Measurements from ENCODE around the gene MYMK.

MYMK gene

DNA sequence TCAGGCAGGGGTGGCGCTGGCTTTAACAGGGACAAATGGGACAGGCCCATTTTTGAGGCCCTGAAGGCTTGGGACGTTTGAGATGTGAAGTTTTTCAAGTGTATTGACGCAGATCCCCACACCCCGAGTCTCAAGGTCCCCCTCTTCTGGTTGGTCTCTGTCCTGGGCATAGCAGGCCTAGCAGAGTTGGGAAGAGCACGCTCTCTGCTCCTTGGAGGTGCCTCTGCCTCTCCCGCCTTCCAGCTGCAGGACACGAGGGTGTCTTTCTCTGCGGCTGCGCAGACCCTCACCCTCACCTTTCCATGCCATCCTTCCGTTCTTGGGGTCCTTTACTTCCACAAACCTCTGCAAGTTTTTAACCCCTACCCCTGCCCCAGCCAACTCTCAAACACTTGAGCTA lies 28.4 kb upstream of the MYMK start:
- Mint-ChIP-seq H3K4me1 (peaks cover 5% of the 10 kb centered on the region), H3K9me3 (no peaks in the 10 kb centered on the region), H3K4me3 (no peak overlapping the region), H3K36me3 (ENCODE audit: insufficient read depth) (no peaks in the 10 kb centered on the region), H3K27ac (ENCODE audit: low read depth) (no peak overlapping the region), H3K27me3 (peaks cover 55% of the 10 kb centered on the region)
- DNase-seq (ENCODE audit: low spot score in 2 of 2): no peak
- ATAC-seq (replicated peaks; ENCODE audit: extremely low read depth, poor library complexity, severe bottlenecking): no peak

GRCh38 chr9:133552236-133552635 lies 27.5 kb upstream of the MYMK start:
- H3K27ac Mint-ChIP-seq (ENCODE audit: low read depth): no peak overlapping the region
- ATAC-seq (replicated peaks; ENCODE audit: extremely low read depth, poor library complexity, severe bottlenecking): no peak
- H3K4me3 Mint-ChIP-seq: no peak overlapping the region
- no peaks in the 10 kb centered on the region for H3K36me3 Mint-ChIP-seq (ENCODE audit: insufficient read depth)
- DNase-seq (ENCODE audit: low spot score in 2 of 2): no peak
- H3K9me3 Mint-ChIP-seq: no peaks in the 10 kb centered on the region
- H3K27me3 Mint-ChIP-seq: peaks cover 55% of the 10 kb centered on the region
- no peaks in the 10 kb centered on the region for H3K4me1 Mint-ChIP-seq

- H3K9me3 Mint-ChIP-seq: no peaks in the 10 kb centered on the region
- no peak overlapping the region for H3K4me3 Mint-ChIP-seq
- no peak for DNase-seq (ENCODE audit: low spot score in 2 of 2)
- no peaks in the 10 kb centered on the region for H3K36me3 Mint-ChIP-seq (ENCODE audit: insufficient read depth)
- H3K4me1 Mint-ChIP-seq: no peaks in the 10 kb centered on the region
- H3K27me3 Mint-ChIP-seq: peaks cover 57% of the 10 kb centered on the region
- ATAC-seq (replicated peaks; ENCODE audit: extremely low read depth, poor library complexity, severe bottlenecking): no peak
- no peak overlapping the region for H3K27ac Mint-ChIP-seq (ENCODE audit: low read depth)
Measured at GRCh38 chr9:133551446-133551845, 26.7 kb upstream of the MYMK start.

GRCh38 chr9:133547116-133547515 lies 22.4 kb upstream of the MYMK start:
- Mint-ChIP-seq H3K36me3 (ENCODE audit: insufficient read depth) (no peaks in the 10 kb centered on the region), H3K27me3 (peaks cover 33% of the 10 kb centered on the region), H3K4me1 (no peaks in the 10 kb centered on the region), H3K4me3 (no peak overlapping the region), H3K9me3 (no peaks in the 10 kb centered on the region), H3K27ac (ENCODE audit: low read depth) (no peak overlapping the region)
- no peak for DNase-seq (ENCODE audit: low spot score in 2 of 2)
- ATAC-seq (replicated peaks; ENCODE audit: extremely low read depth, poor library complexity, severe bottlenecking): no peak

DNA sequence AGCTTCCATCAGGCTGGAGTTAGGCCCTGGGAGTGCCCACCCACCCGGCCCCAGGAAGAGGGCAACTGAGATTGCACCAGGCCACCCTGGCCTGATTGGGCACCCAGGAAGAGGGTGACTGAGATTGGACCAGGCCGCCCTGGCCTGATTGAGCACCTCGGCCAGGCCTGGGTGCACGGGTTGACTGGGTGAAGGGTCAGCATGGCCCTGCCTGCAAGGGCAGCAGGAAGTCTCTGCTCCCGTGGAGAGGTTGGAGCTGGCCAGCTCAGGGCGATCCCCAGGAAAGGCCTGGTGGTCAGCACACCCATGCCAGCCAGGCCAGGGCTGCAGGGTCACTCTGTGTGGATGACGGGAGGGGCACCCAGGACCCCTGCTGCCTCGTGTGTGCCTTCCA lies 21.5 kb upstream of the MYMK start:
- Mint-ChIP-seq H3K4me3 (no peak overlapping the region), H3K4me1 (no peaks in the 10 kb centered on the region), H3K9me3 (no peaks in the 10 kb centered on the region), H3K27me3 (peaks cover 31% of the 10 kb centered on the region), H3K36me3 (ENCODE audit: insufficient read depth) (peaks cover 3% of the 10 kb centered on the region), H3K27ac (ENCODE audit: low read depth) (no peak overlapping the region)
- no peak for DNase-seq (ENCODE audit: low spot score in 2 of 2)
- no peak for ATAC-seq (replicated peaks; ENCODE audit: extremely low read depth, poor library complexity, severe bottlenecking)

DNA sequence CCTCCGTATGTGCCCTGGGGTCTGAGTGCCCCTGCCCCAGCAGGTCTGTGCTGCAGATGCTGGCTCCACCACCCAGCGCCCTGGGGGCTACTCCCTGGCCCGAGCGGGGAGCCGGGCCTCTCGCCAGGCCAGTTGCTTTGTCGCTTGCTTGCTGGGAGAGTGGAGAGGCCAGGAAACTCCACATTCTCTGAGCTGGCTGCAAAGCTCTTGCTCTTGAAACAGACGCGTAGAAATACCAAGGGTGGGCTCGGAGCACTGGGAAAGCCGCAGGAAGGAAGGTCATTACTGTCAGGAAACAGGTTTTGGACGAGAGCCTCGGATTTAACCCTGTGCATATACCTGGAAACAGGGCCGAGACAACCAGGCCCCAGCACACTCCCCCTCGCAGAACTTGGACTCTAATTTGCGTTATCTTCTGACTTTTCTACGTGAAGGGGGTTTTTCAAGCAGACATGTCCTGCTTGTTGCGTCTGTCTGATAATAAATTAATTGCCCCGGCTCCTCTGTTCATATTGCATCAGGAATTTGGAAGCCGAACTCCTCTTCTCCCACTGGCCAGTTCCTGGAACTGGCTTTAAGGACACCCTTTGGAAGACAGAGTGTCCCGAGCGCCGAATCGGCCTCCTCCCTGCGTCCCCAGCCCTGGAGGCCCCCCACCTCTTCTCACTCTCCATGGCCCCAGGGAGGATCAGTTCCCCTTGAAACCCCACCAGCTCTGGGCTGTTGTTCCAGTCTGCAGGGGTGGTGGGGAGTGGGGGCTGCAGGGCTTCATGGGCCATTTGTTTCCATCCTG lies 20.9 kb upstream of the MYMK start:
- ATAC-seq (replicated peaks; ENCODE audit: extremely low read depth, poor library complexity, severe bottlenecking) (no peak), DNase-seq (ENCODE audit: low spot score in 2 of 2) (no peak)
- Mint-ChIP-seq H3K4me3 (no peak overlapping the region), H3K27me3 (peaks cover 25% of the 10 kb centered on the region), H3K9me3 (no peaks in the 10 kb centered on the region), H3K36me3 (ENCODE audit: insufficient read depth) (peaks cover 3% of the 10 kb centered on the region), H3K4me1 (no peaks in the 10 kb centered on the region), H3K27ac (ENCODE audit: low read depth) (no peak overlapping the region)

GRCh38 chr9:133543772-133544467 lies 19.2 kb upstream of the MYMK start:
- H3K4me1 Mint-ChIP-seq: no peaks in the 10 kb centered on the region
- H3K9me3 Mint-ChIP-seq: no peaks in the 10 kb centered on the region
- no peak overlapping the region for H3K27ac Mint-ChIP-seq (ENCODE audit: low read depth)
- peaks cover 3% of the 10 kb centered on the region for H3K36me3 Mint-ChIP-seq (ENCODE audit: insufficient read depth)
- H3K27me3 Mint-ChIP-seq: peaks cover 25% of the 10 kb centered on the region
- ATAC-seq (replicated peaks; ENCODE audit: extremely low read depth, poor library complexity, severe bottlenecking): no peak
- H3K4me3 Mint-ChIP-seq: no peak overlapping the region
- DNase-seq (ENCODE audit: low spot score in 2 of 2): no peak

DNA sequence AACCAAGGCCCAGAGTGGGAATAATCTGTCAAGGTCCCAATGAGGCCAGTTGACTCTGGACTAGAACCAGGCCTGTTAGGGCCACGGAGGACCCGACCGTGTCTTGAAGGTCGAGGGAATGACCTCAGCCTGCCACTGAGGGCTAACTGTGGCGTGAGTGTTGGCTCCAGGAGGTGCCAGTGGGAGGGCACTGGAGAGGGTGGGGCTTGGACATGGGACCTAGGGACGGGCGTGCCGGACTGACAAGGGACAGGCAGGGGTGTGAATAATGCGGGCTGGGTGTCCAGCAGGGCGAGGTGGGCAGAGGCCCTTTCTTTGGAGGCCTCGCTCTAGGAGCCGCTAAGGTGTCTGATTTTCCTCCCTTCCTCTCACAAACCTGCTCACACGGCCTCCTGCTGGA lies 17.2 kb upstream of the MYMK start:
- ATAC-seq (replicated peaks; ENCODE audit: extremely low read depth, poor library complexity, severe bottlenecking) (no peak), DNase-seq (ENCODE audit: low spot score in 2 of 2) (no peak)
- Mint-ChIP-seq H3K4me3 (no peak overlapping the region), H3K4me1 (no peaks in the 10 kb centered on the region), H3K9me3 (no peaks in the 10 kb centered on the region), H3K27ac (ENCODE audit: low read depth) (no peak overlapping the region), H3K36me3 (ENCODE audit: insufficient read depth) (peaks cover 3% of the 10 kb centered on the region), H3K27me3 (peaks cover 15% of the 10 kb centered on the region)

- Mint-ChIP-seq H3K27me3 (peaks cover 22% of the 10 kb centered on the region), H3K4me1 (no peaks in the 10 kb centered on the region), H3K27ac (ENCODE audit: low read depth) (no peak overlapping the region), H3K9me3 (no peaks in the 10 kb centered on the region), H3K36me3 (ENCODE audit: insufficient read depth) (peaks cover 3% of the 10 kb centered on the region), H3K4me3 (no peak overlapping the region)
- ATAC-seq (replicated peaks; ENCODE audit: extremely low read depth, poor library complexity, severe bottlenecking) (no peak), DNase-seq (ENCODE audit: low spot score in 2 of 2) (no peak)
Measured at GRCh38 chr9:133540698-133541025, 15.9 kb upstream of the MYMK start.

- ATAC-seq (replicated peaks; ENCODE audit: extremely low read depth, poor library complexity, severe bottlenecking): no peak
- DNase-seq (ENCODE audit: low spot score in 2 of 2): no peak
- Mint-ChIP-seq H3K27ac (ENCODE audit: low read depth) (no peak overlapping the region), H3K4me1 (no peaks in the 10 kb centered on the region), H3K4me3 (no peak overlapping the region), H3K9me3 (no peaks in the 10 kb centered on the region), H3K27me3 (peaks cover 27% of the 10 kb centered on the region), H3K36me3 (ENCODE audit: insufficient read depth) (peaks cover 3% of the 10 kb centered on the region)
Measured at GRCh38 chr9:133539991-133540697, 15.4 kb upstream of the MYMK start.

DNA sequence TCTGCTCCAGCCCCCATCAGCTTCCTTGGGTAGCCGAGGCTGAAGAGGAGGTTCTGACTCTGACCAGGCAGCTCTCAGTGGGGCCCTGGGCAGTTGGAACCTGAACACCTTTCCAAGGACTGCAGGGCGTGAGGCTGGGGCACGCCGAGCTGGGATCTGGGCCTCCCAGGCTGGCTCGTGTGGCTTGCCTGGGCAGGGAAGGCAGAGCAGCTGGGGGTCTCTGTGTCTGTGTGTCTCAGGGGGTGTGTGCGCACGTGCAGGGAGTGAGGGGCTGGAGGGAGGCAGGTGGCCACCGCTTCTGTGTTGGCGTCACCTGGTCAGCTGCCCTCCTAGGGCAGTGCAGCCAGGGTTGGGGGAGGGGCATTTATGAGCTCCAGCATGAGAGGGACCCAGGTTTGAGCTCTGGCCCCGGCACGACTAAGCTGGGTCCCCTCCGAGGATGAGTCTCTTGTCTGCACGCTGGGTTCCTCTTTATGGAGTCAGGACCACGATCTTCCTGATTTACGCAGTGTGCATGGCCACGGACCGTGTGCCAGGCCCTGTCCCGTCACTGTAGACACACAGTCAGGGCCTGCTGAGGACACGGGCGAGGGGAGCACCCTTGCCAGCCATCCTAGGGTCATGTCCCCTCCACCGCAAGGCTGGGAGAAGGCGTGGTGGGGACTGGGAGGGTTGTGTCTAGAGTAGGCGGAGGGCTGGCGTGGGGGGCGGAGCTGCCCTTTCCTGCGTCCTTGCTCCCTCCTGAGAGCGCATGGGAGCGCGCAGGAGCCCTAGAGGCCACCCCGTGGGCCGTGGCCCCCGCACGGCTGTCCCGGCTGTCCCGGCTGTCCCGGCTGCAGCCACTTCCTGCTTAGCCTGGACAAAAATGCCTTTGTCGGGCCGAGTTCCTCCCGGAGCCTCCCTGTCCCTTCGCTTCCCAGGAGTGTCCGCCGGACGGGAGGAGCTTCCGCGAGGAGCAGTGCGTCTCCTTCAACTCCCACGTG lies 14.4 kb upstream of the MYMK start:
- peaks cover 31% of the 10 kb centered on the region for H3K27me3 Mint-ChIP-seq
- H3K36me3 Mint-ChIP-seq (ENCODE audit: insufficient read depth): peaks cover 3% of the 10 kb centered on the region
- no peak for ATAC-seq (replicated peaks; ENCODE audit: extremely low read depth, poor library complexity, severe bottlenecking)
- no peaks in the 10 kb centered on the region for H3K9me3 Mint-ChIP-seq
- H3K27ac Mint-ChIP-seq (ENCODE audit: low read depth): no peak overlapping the region
- DNase-seq (ENCODE audit: low spot score in 2 of 2): no peak
- no peak overlapping the region for H3K4me3 Mint-ChIP-seq
- H3K4me1 Mint-ChIP-seq: no peaks in the 10 kb centered on the region

DNA sequence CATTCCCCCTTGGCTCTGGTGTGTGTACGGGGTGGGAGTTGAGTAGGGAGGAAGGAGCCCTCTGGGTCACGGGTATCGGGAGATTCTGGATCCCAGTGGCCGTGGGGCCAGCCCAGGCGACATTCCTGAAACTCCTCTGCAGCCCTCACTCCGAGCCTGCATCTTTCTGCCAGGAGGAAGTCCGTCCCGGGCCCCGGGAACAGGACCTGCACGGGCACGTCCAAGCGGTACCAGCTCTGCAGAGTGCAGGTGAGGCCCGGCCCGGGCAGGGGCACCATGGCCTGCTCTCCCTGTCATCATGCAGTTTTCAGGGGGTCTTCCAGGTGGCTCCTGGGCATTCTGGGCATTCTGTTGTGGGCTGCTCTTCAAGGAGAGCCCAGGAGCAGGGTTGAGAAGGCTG lies 13.4 kb upstream of the MYMK start:
- peaks cover 40% of the 10 kb centered on the region for H3K27me3 Mint-ChIP-seq
- no peaks in the 10 kb centered on the region for H3K9me3 Mint-ChIP-seq
- no peak overlapping the region for H3K4me3 Mint-ChIP-seq
- H3K4me1 Mint-ChIP-seq: no peaks in the 10 kb centered on the region
- ATAC-seq (replicated peaks; ENCODE audit: extremely low read depth, poor library complexity, severe bottlenecking) (no peak), DNase-seq (ENCODE audit: low spot score in 2 of 2) (no peak)
- peaks cover 3% of the 10 kb centered on the region for H3K36me3 Mint-ChIP-seq (ENCODE audit: insufficient read depth)
- H3K27ac Mint-ChIP-seq (ENCODE audit: low read depth): no peak overlapping the region
